AG09309 (cell line): ENCODE measurements around the gene HPCA.
A peak's percentile ranks its signal among the peaks of the same experiment; 100 is the strongest.

ENCODE experiments used
- DNase-seq: peaks from one replicate; pipeline ENCODE4 v3.0.0-alpha.2; 2010; ENCODE audit warnings: low read depth
- H3K4me3 ChIP-seq: 2 replicates; pipeline ENCODE4 v1.5.1; 2011; ENCODE audit warnings: mild to moderate bottlenecking, low read depth, low read length, moderate library complexity; ENCODE audit not compliant: control insufficient read depth
- CTCF ChIP-seq: IDR thresholded peaks from 2 replicates; pipeline ENCODE4 v1.5.1; 2011; ENCODE audit warnings: mild to moderate bottlenecking, low read depth, low read length, inconsistent platforms; ENCODE audit not compliant: insufficient read depth, control insufficient read depth; ENCODE audit errors: missing control alignments

Gene HPCA

GRCh38 chr1:32937061-32937460 lies 50.8 kb downstream of the HPCA start:
- H3K4me3 ChIP-seq, result no peak overlapping the region
- no peak for TF ChIP-seq CTCF
- DNase-seq, result no peak

GRCh38 chr1:32939655-32940371 lies 53.5 kb downstream of the HPCA start:
- H3K4me3 ChIP-seq, result no peak overlapping the region
- DNase-seq, result peak; percentile 91
- TF ChIP-seq CTCF, result no peak

- TF ChIP-seq CTCF, result no peak
- H3K4me3 ChIP-seq, result no peak overlapping the region
- no peak for DNase-seq
Observed at GRCh38 chr1:32944180-32944579, 57.9 kb downstream of the HPCA start.
